Panc1 (cell line): ENCODE results near the gene TOR1A. TPM values are rescaled to one million over a fixed set of nuclear protein-coding genes. Genes with fewer than 3 reads are reported as not detected.

Experiments used
- ATAC-seq: fragments of 200-7000 bp; cut with Tn5 transposase; 2 replicates; pipeline ENCODE4 v1.9.1; 2020; ENCODE audit warnings: mild to moderate bottlenecking, moderate library complexity
- BruUV-seq: library from RNA; stranded (reverse); fragments of 400-500 nt; replicated peaks from 2 replicates; lab custom pipeline; 2021; lab: Mats Ljungman, UMichigan
- CTCF ChIA-PET: fragments of 300-600 bp; sonication (Branson Sonifier 250); formaldehyde crosslinking; loops from one replicate; lab custom pipeline; 2022; ENCODE audit warnings: antibody characterized with exemption; lab: Charles Lee
- POLR2A ChIA-PET: fragments of 300-600 bp; sonication (Branson Sonifier 250); formaldehyde crosslinking; loops from one replicate; lab custom pipeline; 2022; ENCODE audit warnings: antibody characterized with exemption; lab: Charles Lee
- DNase-seq: peaks from one replicate; pipeline ENCODE4 v3.0.0-alpha.2; 2010; ENCODE audit warnings: low read depth, low spot score
- H3K27ac ChIP-seq: 2 replicates; pipeline ENCODE4 v1.5.1; 2011; ENCODE audit warnings: mild to moderate bottlenecking, low read length, inconsistent platforms
- H3K27me3 ChIP-seq: fragments of 200-500 bp; sonication (Bioruptor generic); 2 replicates; pipeline ENCODE4 v1.6.0; 2014; ENCODE audit warnings: low read length, inconsistent platforms; ENCODE audit not compliant: control insufficient read depth, insufficient read depth
- H3K36me3 ChIP-seq: fragments of 200-500 bp; sonication (Bioruptor generic); 2 replicates; pipeline ENCODE4 v1.5.1; 2014; ENCODE audit warnings: inconsistent platforms, mild to moderate bottlenecking, low read length, moderate library complexity; ENCODE audit not compliant: control insufficient read depth, insufficient read depth
- H3K4me1 ChIP-seq: 2 replicates; pipeline ENCODE4 v1.5.1; 2011; ENCODE audit warnings: inconsistent platforms, mild to moderate bottlenecking, low read length, moderate library complexity; ENCODE audit not compliant: control insufficient read depth, insufficient read depth
- H3K4me3 ChIP-seq, 2 experiments: 2 replicates each; pipeline ENCODE4 v1.5.1; 2011 to 2012; ENCODE audit warnings: low read depth in 2 of 2, low read length in 2 of 2, mild to moderate bottlenecking in 2 of 2, inconsistent platforms in 1 of 2, moderate library complexity in 1 of 2
- H3K9me3 ChIP-seq: fragments of 200-500 bp; sonication (Bioruptor generic); 2 replicates; pipeline ENCODE4 v1.5.1; 2014; ENCODE audit warnings: low read depth, mild to moderate bottlenecking, inconsistent platforms, low read length, moderate library complexity; ENCODE audit not compliant: control insufficient read depth, insufficient read depth
- POLR2AphosphoS5 ChIP-seq: IDR thresholded peaks from 2 replicates; pipeline ENCODE4 v1.6.1; 2012; ENCODE audit warnings: mild to moderate bottlenecking, low read depth, low read length, moderate library complexity
- SIN3A ChIP-seq: IDR thresholded peaks from 2 replicates; pipeline ENCODE4 v1.6.1; 2012; ENCODE audit warnings: low read depth, mild to moderate bottlenecking, low read length, moderate library complexity, borderline replicate concordance; ENCODE audit not compliant: insufficient read depth
- in situ Hi-C: cut with HindIII; loops from 2 replicates; pipeline ENCODE4 v1.10.0; 2016; ENCODE audit warnings: low sequenced_read_pairs, low pct_unique_long_range_greater_than_20kb
- intact Hi-C: fragments of 100-400 bp; cut with micrococcal nuclease; formaldehyde crosslinking; loops from one replicate; pipeline ENCODE4 v1.10.0; 2022; ENCODE audit not compliant: unreplicated experiment
- total RNA-seq: library from RNA; stranded (reverse); gene quantifications from one replicate; pipeline ENCODE4 v1.2.1, GENCODE V29; 2021; ENCODE audit not compliant: unreplicated experiment
- TF ChIP-seq, protein P1 (sequence below), 2 experiments: IDR thresholded peaks; 2 replicates each; pipeline ENCODE4 v1.6.1; 2011 to 2012; ENCODE audit warnings: low read depth in 2 of 2, control low read depth in 1 of 2, low read length in 1 of 2, mild to moderate bottlenecking in 1 of 2, moderate library complexity in 1 of 2; ENCODE audit not compliant: insufficient read depth in 1 of 2
- TF ChIP-seq, protein P2 (sequence below): fragments of 450-650 bp; IDR thresholded peaks from 2 replicates; pipeline ENCODE4 v1.5.1; 2017; ENCODE audit warnings: mild to moderate bottlenecking

Gene TOR1A
- total RNA-seq, 1 experiment from 2014 or later, result 33.6 TPM

DNA sequence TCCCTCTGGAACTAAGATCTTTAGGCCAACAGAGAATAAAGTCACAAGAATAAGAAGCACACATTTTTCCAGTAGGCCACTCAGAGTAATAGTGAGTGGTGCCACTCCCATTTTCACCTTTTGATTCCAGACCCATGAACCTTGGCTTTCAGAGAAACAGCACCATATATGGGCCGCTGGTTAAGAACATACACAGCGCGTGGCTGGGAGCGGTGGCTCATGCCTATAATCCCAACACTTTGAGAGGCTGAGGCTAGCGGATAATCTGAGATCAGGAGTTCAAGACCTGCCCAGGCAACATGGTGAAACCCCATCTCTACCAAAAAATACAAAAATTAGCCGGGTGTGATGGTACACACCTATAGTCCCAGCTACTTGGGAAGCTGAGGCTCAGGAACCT lies 55.5 kb downstream of the TOR1A start:
- TF ChIP-seq, protein P1, sequence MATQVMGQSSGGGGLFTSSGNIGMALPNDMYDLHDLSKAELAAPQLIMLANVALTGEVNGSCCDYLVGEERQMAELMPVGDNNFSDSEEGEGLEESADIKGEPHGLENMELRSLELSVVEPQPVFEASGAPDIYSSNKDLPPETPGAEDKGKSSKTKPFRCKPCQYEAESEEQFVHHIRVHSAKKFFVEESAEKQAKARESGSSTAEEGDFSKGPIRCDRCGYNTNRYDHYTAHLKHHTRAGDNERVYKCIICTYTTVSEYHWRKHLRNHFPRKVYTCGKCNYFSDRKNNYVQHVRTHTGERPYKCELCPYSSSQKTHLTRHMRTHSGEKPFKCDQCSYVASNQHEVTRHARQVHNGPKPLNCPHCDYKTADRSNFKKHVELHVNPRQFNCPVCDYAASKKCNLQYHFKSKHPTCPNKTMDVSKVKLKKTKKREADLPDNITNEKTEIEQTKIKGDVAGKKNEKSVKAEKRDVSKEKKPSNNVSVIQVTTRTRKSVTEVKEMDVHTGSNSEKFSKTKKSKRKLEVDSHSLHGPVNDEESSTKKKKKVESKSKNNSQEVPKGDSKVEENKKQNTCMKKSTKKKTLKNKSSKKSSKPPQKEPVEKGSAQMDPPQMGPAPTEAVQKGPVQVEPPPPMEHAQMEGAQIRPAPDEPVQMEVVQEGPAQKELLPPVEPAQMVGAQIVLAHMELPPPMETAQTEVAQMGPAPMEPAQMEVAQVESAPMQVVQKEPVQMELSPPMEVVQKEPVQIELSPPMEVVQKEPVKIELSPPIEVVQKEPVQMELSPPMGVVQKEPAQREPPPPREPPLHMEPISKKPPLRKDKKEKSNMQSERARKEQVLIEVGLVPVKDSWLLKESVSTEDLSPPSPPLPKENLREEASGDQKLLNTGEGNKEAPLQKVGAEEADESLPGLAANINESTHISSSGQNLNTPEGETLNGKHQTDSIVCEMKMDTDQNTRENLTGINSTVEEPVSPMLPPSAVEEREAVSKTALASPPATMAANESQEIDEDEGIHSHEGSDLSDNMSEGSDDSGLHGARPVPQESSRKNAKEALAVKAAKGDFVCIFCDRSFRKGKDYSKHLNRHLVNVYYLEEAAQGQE (IDR thresholded peaks at IDR 0.05; ENCODE audit: insufficient read depth in 1 of 2, low read depth in 2 of 2, low read length in 1 of 2), result no peak
- TF ChIP-seq SIN3A, result no peak
- TF ChIP-seq, protein P2, sequence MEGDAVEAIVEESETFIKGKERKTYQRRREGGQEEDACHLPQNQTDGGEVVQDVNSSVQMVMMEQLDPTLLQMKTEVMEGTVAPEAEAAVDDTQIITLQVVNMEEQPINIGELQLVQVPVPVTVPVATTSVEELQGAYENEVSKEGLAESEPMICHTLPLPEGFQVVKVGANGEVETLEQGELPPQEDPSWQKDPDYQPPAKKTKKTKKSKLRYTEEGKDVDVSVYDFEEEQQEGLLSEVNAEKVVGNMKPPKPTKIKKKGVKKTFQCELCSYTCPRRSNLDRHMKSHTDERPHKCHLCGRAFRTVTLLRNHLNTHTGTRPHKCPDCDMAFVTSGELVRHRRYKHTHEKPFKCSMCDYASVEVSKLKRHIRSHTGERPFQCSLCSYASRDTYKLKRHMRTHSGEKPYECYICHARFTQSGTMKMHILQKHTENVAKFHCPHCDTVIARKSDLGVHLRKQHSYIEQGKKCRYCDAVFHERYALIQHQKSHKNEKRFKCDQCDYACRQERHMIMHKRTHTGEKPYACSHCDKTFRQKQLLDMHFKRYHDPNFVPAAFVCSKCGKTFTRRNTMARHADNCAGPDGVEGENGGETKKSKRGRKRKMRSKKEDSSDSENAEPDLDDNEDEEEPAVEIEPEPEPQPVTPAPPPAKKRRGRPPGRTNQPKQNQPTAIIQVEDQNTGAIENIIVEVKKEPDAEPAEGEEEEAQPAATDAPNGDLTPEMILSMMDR, result no peak
- TF ChIP-seq POLR2AphosphoS5, result no peak
- intact Hi-C loops, result no loop called here
- no peaks in the 10 kb centered on the region for H3K4me1 ChIP-seq
- H3K27me3 ChIP-seq, result no peaks in the 10 kb centered on the region
- ChIA-PET POLR2A (no interaction called here), CTCF (no interaction called here)
- DNase-seq, result no peak
- ATAC-seq, result no peak
- in situ Hi-C loops, result no loop called here
- H3K27ac ChIP-seq, result no peak overlapping the region
- BruUV-seq, result no TSS peak
- no peak overlapping the region for H3K4me3 ChIP-seq
- no peaks in the 10 kb centered on the region for H3K36me3 ChIP-seq
- H3K9me3 ChIP-seq, result no peaks in the 10 kb centered on the region

DNA sequence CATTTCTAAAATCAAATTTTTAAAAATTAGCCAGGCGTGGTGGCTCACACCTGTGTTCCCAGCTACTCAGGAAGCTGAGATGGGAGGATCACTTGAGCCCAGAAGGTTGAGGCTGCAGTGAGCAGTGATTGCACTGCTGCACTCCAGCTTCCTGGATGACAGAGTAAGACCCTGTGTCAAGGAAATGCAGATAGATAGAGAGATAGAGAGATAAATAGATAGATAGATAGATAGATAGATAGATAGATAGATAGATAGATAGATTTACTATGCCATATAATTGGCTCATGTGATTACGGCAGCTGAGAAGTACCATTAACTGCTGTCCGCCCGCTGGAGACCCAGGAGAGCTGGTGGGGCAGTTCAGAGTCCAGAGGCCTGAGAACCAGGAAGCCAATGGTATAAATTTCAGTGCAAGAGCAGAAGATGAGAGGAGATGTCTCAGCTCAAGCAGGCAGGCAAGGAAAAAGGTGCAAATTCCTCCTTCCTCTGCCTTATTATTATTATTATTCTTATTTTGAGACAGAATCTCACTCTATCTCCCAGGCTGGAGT lies 58.1 kb downstream of the TOR1A start:
- ChIA-PET POLR2A (no interaction called here), CTCF (no interaction called here)
- DNase-seq (no peak), ATAC-seq (no peak)
- peaks cover 4% of the 10 kb centered on the region; the same call in 1 of the 2 replicates for H3K4me1 ChIP-seq
- BruUV-seq, result no TSS peak
- in situ Hi-C loops, result no loop called here
- no peaks in the 10 kb centered on the region for H3K27me3 ChIP-seq
- TF ChIP-seq POLR2AphosphoS5, result no peak
- TF ChIP-seq, protein P2, result no peak
- TF ChIP-seq, protein P1 (IDR thresholded peaks at IDR 0.05; ENCODE audit: insufficient read depth in 1 of 2, low read depth in 2 of 2, low read length in 1 of 2), result no peak
- intact Hi-C loops, result no loop called here
- no peaks in the 10 kb centered on the region for H3K9me3 ChIP-seq
- no peak overlapping the region for H3K4me3 ChIP-seq
- no peak overlapping the region for H3K27ac ChIP-seq
- H3K36me3 ChIP-seq, result no peaks in the 10 kb centered on the region
